Stromal cell of bone marrow (primary cell): ENCODE results near the gene STARD3NL.
"Not testable (repeated sequence)": the region's sequence is repeated elsewhere in the genome, so short reads cannot be mapped to it uniquely, and the experiment has no call there.

Experiments used
- DNase-seq: peaks from one replicate; pipeline ENCODE4 v3.0.0-alpha.2; 2012; ENCODE audit warnings: low read depth

The STARD3NL gene

GRCh38 chr7:38269704-38270346, 91.8 kb downstream of the STARD3NL start:
- not testable (repeated sequence) for DNase-seq

GRCh38 chr7:38270405-38270804, 92.4 kb downstream of the STARD3NL start:
- DNase-seq: not testable (repeated sequence)

- no peak for DNase-seq
Observed at GRCh38 chr7:38273286-38273995, 95.4 kb downstream of the STARD3NL start, which contains the start of gene TARP. Gene TARP, minus strand, starts transcription at chr7:38273636.

- DNase-seq: no peak
Observed at GRCh38 chr7:38274486-38274885, 96.4 kb downstream of the STARD3NL start.

- no peak for DNase-seq
Observed at GRCh38 chr7:38274927-38275620, 97.0 kb downstream of the STARD3NL start.

GRCh38 chr7:38276096-38276877, 98.2 kb downstream of the STARD3NL start:
- DNase-seq: no peak

GRCh38 chr7:38280000-38280399, 102.0 kb downstream of the STARD3NL start:
- no peak for DNase-seq
